SK-N-SH (cell line): ENCODE measurements around the gene SLC22A4. TPM values are rescaled to one million over a fixed set of nuclear protein-coding genes. Genes with fewer than 3 reads are reported as not detected.

Experiments used
- CTCF ChIA-PET: fragments of 300-600, 350-600 bp; formaldehyde crosslinking; extraction: SDS; loops from one replicate; lab custom pipeline; 2021; lab: Yijun Ruan, JAX
- POLR2A ChIA-PET: fragments of 350-600 bp; sonication (Branson Sonifier 250); formaldehyde crosslinking; extraction: SDS; loops from one replicate; lab custom pipeline; 2020; ENCODE audit warnings: antibody characterized with exemption, inconsistent platforms; lab: Yijun Ruan, JAX
- DNase-seq: peaks from one replicate; pipeline ENCODE4 v3.0.0; 2012
- H2AFZ ChIP-seq: fragments of 200-600 bp; sonication (generic); 2 replicates; pipeline ENCODE4 v1.8.1; 2016; ENCODE audit warnings: antibody characterized with exemption, mild to moderate bottlenecking, low read depth
- H3F3A ChIP-seq: fragments of 200-600 bp; sonication (generic); replicated peaks from 2 replicates; pipeline ENCODE3; 2016; ENCODE audit warnings: antibody characterized with exemption, mild to moderate bottlenecking; ENCODE audit not compliant: insufficient read depth
- H3K27ac ChIP-seq, 2 experiments: fragments of 200-500 bp in 1 of 2; fragments of 200-600 bp in 1 of 2; sonication (Bioruptor generic) in 1 of 2; sonication (generic), shearing (Covaris generic) in 1 of 2; 2 replicates each; pipeline versions ENCODE4 v1.5.1 to v1.6.1; 2014 to 2016; ENCODE audit warnings: low read depth in 2 of 2, inconsistent platforms in 1 of 2, low read length in 1 of 2, mild to moderate bottlenecking in 1 of 2, mixed read lengths in 1 of 2
- H3K27me3 ChIP-seq: fragments of 200-600 bp; sonication (generic), shearing (Covaris generic); 2 replicates; pipeline ENCODE4 v1.6.1; 2016; ENCODE audit warnings: mixed run types; ENCODE audit not compliant: insufficient read depth
- H3K36me3 ChIP-seq, 2 experiments: fragments of 200-500 bp in 1 of 2; fragments of 200-600 bp in 1 of 2; sonication (Bioruptor generic) in 1 of 2; sonication (generic) in 1 of 2; replicated peaks in 1 of 2; 2 replicates each; pipeline versions ENCODE3 to v1.5.1; 2014 to 2016; ENCODE audit warnings: low read length in 1 of 2, mild to moderate bottlenecking in 1 of 2; ENCODE audit not compliant: insufficient read depth in 2 of 2, control insufficient read depth in 1 of 2
- H3K4me1 ChIP-seq, 2 experiments: fragments of 200-500 bp in 1 of 2; fragments of 200-600 bp in 1 of 2; sonication (Bioruptor generic) in 1 of 2; sonication (generic), shearing (Covaris generic) in 1 of 2; 2 replicates each; pipeline versions ENCODE4 v1.5.1 to v1.6.1; 2014 to 2016; ENCODE audit warnings: low read depth in 1 of 2, low read length in 1 of 2, mixed run types in 1 of 2; ENCODE audit not compliant: insufficient read depth in 2 of 2, control insufficient read depth in 1 of 2
- H3K4me2 ChIP-seq: fragments of 200-600 bp; sonication (generic), shearing (Covaris generic); 2 replicates; pipeline ENCODE4 v1.6.1; 2017; ENCODE audit warnings: mixed run types
- H3K4me3 ChIP-seq, 2 experiments: fragments of 200-500 bp in 1 of 2; fragments of 200-600 bp in 1 of 2; sonication (Bioruptor generic) in 1 of 2; sonication (generic), shearing (Covaris generic) in 1 of 2; 2 replicates each; pipeline versions ENCODE4 v1.5.1 to v1.8.1; 2014 to 2016; ENCODE audit warnings: low read depth in 2 of 2, inconsistent platforms in 1 of 2, low read length in 1 of 2, mild to moderate bottlenecking in 1 of 2, mixed read lengths in 1 of 2, moderate library complexity in 1 of 2
- H3K79me2 ChIP-seq: fragments of 200-600 bp; sonication (generic); 2 replicates; pipeline ENCODE4 v1.8.1; 2017; ENCODE audit warnings: mild to moderate bottlenecking; ENCODE audit not compliant: insufficient read depth
- H3K9ac ChIP-seq: fragments of 200-600 bp; sonication (generic); 2 replicates; pipeline ENCODE4 v1.6.1; 2017; ENCODE audit warnings: mixed run types
- H3K9me2 ChIP-seq: fragments of 200-600 bp; sonication (generic); 2 replicates; pipeline ENCODE4 v1.6.1; 2017; ENCODE audit warnings: mixed run types
- H3K9me3 ChIP-seq: fragments of 200-600 bp; sonication (generic); 2 replicates; pipeline ENCODE4 v1.6.1; 2017; ENCODE audit warnings: mixed run types, mild to moderate bottlenecking, moderate library complexity
- H4K20me1 ChIP-seq: fragments of 200-600 bp; sonication (generic); 2 replicates; pipeline ENCODE4 v1.6.1; 2017; ENCODE audit warnings: mild to moderate bottlenecking, mixed run types; ENCODE audit not compliant: insufficient read depth
- CHD2 ChIP-seq: fragments of 150-350 bp; IDR thresholded peaks from 2 replicates; pipeline ENCODE4 v1.6.1; 2018; ENCODE audit warnings: low read length; ENCODE audit not compliant: partially characterized antibody
- FOXJ3 ChIP-seq: sonication (generic); formaldehyde crosslinking; IDR thresholded peaks from 2 replicates; pipeline ENCODE4 v1.5.1; 2020; ENCODE audit warnings: mild to moderate bottlenecking, missing genetic modification reagents
- FOXM1 ChIP-seq: IDR thresholded peaks from 2 replicates; pipeline ENCODE4 v1.4.0; 2012; ENCODE audit warnings: low read depth, mild to moderate bottlenecking
- GABPA ChIP-seq: IDR thresholded peaks from 2 replicates; pipeline ENCODE4 v1.4.0; 2012; ENCODE audit warnings: low read depth, mild to moderate bottlenecking
- NFIC ChIP-seq: IDR thresholded peaks from 2 replicates; pipeline ENCODE4 v1.4.0; 2012; ENCODE audit warnings: borderline replicate concordance
- NRF1 ChIP-seq: IDR thresholded peaks from 2 replicates; pipeline ENCODE4 v1.6.1; 2012; ENCODE audit warnings: low read depth, mild to moderate bottlenecking, low read length
- RXRA ChIP-seq: IDR thresholded peaks from 2 replicates; pipeline ENCODE4 v1.4.0; 2012; ENCODE audit warnings: low read depth, mild to moderate bottlenecking, borderline replicate concordance
- SIN3A ChIP-seq: IDR thresholded peaks from 2 replicates; pipeline ENCODE4 v1.6.1; 2012; ENCODE audit warnings: low read depth, mild to moderate bottlenecking, low read length, moderate library complexity, borderline replicate concordance
- SMC3 ChIP-seq: IDR thresholded peaks from 2 replicates; pipeline ENCODE4 v1.6.1; 2012; ENCODE audit warnings: low read depth, low read length, improper control_type of control experiment
- TAF1 ChIP-seq: IDR thresholded peaks from 2 replicates; pipeline ENCODE4 v1.6.1; 2012; ENCODE audit warnings: low read depth, mild to moderate bottlenecking, low read length, moderate library complexity, borderline replicate concordance
- TEAD4 ChIP-seq: IDR thresholded peaks from 2 replicates; pipeline ENCODE4 v1.4.0; 2012; ENCODE audit warnings: mild to moderate bottlenecking, borderline replicate concordance; ENCODE audit not compliant: insufficient read depth
- WGBS: methylation state at CpG from one replicate; pipeline ENCODE4 v1.1.6; 2017; ENCODE audit warnings: low lambda C conversion rate; 5-methylcytosine and 5-hydroxymethylcytosine counted together
- polyA plus RNA-seq, 3 experiments: library from polyadenylated mRNA; depleted of rRNA; stranded (reverse); fragments of >200 nt; gene quantifications; 2 replicates each; pipeline ENCODE4 v1.2.3, GENCODE V29; 2012
- TF ChIP-seq, protein P1 (sequence below): fragments of 200-600 bp; sonication (generic); IDR thresholded peaks from 2 replicates; pipeline ENCODE4 v1.6.1; 2017; ENCODE audit warnings: antibody characterized with exemption, mild to moderate bottlenecking, moderate library complexity
- TF ChIP-seq, protein P2 (sequence below): IDR thresholded peaks from 2 replicates; pipeline ENCODE4; 2012
- TF ChIP-seq, protein P3 (sequence below): IDR thresholded peaks from 2 replicates; pipeline ENCODE4 v1.4.0; 2012; ENCODE audit warnings: low read depth, borderline replicate concordance
- TF ChIP-seq, protein P4 (sequence below): IDR thresholded peaks from 2 replicates; pipeline ENCODE4 v1.4.0; 2012; ENCODE audit warnings: low read depth

Gene SLC22A4
- polyA plus RNA-seq, 1 of the 3 experiments (the other 2 are of a cell fraction): 3.3 TPM

DNA sequence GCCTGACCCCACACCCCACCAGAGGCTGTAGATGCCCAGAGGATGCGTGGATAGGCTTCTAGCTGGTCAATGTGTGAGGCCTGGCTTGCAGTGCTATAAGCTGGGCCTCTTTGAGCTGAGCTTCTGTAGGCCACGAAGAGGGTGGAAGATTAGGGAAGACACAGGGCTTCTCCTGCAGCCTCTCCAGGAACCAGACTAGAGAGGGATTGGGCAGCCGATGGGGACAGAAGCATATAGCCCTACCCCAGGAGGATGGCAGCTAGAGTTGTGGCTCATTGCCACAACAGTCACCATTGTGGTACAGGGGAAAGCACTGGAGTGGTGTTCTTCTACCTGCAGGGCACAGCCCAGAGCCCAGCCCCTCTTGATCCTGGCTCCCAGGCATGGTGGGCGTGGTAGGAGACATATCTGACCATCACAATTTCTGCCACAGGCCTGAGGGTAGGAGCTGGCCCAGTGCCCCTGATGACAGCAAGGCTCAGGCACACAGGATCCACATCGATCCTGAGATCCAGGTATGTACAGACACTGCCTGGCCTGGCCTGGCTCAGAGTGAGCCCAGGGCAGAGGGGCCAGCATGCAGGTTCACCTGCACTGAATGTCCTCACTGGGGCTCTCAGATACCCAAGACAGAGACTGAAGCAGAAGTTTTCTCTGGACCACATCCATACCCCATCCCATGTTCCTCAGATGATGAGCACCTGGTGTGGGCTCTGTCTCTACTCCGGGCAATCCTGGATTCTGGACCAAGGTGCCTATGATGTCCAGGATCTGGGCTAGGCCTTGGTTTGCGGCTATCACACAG lies 28.0 kb upstream of the SLC22A4 start:
- POLR2A ChIA-PET: interaction anchor here (1.3 kb wide), 1 partner anchor 27 kb away, joined by 5 read pairs; the partner anchor contains the start of gene SLC22A4
- Histone ChIP-seq H3K36me3 (peaks cover 0 to 30% of the 10 kb centered on the region in 2 experiments), H3K4me1 (peaks cover 47 to 83% of the 10 kb centered on the region in 2 experiments), H3K79me2 (peaks cover 6% of the 10 kb centered on the region), H3K9ac (peak overlapping the region; percentile 58), H3K9me2 (no peaks in the 10 kb centered on the region), H3K9me3 (no peaks in the 10 kb centered on the region), H2AFZ (no peak overlapping the region), H3K27me3 (no peaks in the 10 kb centered on the region), H3F3A (peaks cover 15% of the 10 kb centered on the region), H3K27ac (peak overlapping the region; percentile 71 to 92), H4K20me1 (no peaks in the 10 kb centered on the region), H3K4me2 (peak overlapping the region; percentile 52; the same call in 1 of the 2 replicates), H3K4me3 (no peak overlapping the region)
- 79% methylated on average over 4 of the region's 7 CpGs for WGBS
- CTCF ChIA-PET: interaction anchor here (0.6 to 3.3 kb wide), 3 partner anchors 27 to 41 kb away, joined by 3 to 16 read pairs (median 4); no protein-coding TSS in a partner anchor
- TF ChIP-seq FOXJ3 (CRISPR knock-in tag) (no peak), TEAD4 (no peak; the same call in 1 of the 2 replicates), FOXM1 (no peak), RXRA (no peak)
- TF ChIP-seq, protein P1, sequence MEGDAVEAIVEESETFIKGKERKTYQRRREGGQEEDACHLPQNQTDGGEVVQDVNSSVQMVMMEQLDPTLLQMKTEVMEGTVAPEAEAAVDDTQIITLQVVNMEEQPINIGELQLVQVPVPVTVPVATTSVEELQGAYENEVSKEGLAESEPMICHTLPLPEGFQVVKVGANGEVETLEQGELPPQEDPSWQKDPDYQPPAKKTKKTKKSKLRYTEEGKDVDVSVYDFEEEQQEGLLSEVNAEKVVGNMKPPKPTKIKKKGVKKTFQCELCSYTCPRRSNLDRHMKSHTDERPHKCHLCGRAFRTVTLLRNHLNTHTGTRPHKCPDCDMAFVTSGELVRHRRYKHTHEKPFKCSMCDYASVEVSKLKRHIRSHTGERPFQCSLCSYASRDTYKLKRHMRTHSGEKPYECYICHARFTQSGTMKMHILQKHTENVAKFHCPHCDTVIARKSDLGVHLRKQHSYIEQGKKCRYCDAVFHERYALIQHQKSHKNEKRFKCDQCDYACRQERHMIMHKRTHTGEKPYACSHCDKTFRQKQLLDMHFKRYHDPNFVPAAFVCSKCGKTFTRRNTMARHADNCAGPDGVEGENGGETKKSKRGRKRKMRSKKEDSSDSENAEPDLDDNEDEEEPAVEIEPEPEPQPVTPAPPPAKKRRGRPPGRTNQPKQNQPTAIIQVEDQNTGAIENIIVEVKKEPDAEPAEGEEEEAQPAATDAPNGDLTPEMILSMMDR: no peak
- TF ChIP-seq, protein P2, sequence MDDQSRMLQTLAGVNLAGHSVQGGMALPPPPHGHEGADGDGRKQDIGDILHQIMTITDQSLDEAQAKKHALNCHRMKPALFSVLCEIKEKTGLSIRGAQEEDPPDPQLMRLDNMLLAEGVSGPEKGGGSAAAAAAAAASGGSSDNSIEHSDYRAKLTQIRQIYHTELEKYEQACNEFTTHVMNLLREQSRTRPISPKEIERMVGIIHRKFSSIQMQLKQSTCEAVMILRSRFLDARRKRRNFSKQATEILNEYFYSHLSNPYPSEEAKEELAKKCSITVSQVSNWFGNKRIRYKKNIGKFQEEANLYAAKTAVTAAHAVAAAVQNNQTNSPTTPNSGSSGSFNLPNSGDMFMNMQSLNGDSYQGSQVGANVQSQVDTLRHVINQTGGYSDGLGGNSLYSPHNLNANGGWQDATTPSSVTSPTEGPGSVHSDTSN: no peak
- DNase-seq: no peak

DNA sequence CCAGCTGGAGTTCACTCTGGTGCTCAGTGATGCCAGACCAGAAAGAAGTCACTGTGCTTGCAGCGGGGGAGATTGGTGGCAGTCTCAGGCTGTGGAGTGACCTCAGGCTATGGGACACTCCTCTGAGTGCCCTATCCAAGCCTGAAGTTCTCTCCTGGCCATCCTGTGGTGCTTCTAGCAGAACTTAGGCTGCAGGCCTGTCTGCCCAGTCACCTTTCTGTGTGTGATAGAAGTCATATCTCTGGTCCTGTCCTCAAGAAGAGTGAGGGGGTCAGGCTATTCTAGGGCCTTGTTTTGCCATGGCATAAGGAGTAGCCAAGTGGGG lies 27.4 kb upstream of the SLC22A4 start:
- Histone ChIP-seq H3K36me3 (peaks cover 0 to 32% of the 10 kb centered on the region in 2 experiments), H3K4me3 (no peak overlapping the region), H3K27ac (peak overlapping the region in 1 of 2 experiments; percentile 16; a peak in 1 of 4 replicates), H3K9me3 (no peaks in the 10 kb centered on the region), H3K4me2 (no peak overlapping the region), H2AFZ (no peak overlapping the region), H3K79me2 (peaks cover 2% of the 10 kb centered on the region; the same call in 1 of the 2 replicates), H3K27me3 (no peaks in the 10 kb centered on the region), H3K9ac (no peak overlapping the region; the same call in 1 of the 2 replicates), H3K9me2 (no peaks in the 10 kb centered on the region), H3K4me1 (peaks cover 42 to 77% of the 10 kb centered on the region in 2 experiments), H4K20me1 (no peaks in the 10 kb centered on the region), H3F3A (peaks cover 15% of the 10 kb centered on the region)
- ChIA-PET CTCF (interaction anchor here (3.3 kb wide), 1 partner anchor 29 kb away, joined by 16 read pairs; no protein-coding TSS in a partner anchor), POLR2A (interaction anchor here (1.3 kb wide), 1 partner anchor 27 kb away, joined by 5 read pairs; the partner anchor contains the start of gene SLC22A4)
- 100% methylated on average over 1 of the region's 1 CpG for WGBS
- no peak for DNase-seq
- TF ChIP-seq, protein P3, sequence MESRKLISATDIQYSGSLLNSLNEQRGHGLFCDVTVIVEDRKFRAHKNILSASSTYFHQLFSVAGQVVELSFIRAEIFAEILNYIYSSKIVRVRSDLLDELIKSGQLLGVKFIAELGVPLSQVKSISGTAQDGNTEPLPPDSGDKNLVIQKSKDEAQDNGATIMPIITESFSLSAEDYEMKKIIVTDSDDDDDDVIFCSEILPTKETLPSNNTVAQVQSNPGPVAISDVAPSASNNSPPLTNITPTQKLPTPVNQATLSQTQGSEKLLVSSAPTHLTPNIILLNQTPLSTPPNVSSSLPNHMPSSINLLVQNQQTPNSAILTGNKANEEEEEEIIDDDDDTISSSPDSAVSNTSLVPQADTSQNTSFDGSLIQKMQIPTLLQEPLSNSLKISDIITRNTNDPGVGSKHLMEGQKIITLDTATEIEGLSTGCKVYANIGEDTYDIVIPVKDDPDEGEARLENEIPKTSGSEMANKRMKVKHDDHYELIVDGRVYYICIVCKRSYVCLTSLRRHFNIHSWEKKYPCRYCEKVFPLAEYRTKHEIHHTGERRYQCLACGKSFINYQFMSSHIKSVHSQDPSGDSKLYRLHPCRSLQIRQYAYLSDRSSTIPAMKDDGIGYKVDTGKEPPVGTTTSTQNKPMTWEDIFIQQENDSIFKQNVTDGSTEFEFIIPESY: no peak
- TF ChIP-seq, protein P1: no peak
- no peak for TF ChIP-seq SIN3A
- TF ChIP-seq, protein P4, sequence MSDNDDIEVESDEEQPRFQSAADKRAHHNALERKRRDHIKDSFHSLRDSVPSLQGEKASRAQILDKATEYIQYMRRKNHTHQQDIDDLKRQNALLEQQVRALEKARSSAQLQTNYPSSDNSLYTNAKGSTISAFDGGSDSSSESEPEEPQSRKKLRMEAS: no peak
- TF ChIP-seq NFIC: no peak
- no peak for TF ChIP-seq CHD2
- TF ChIP-seq SMC3: no peak
- TF ChIP-seq, protein P2: no peak
- TF ChIP-seq RXRA: no peak
- TF ChIP-seq GABPA: no peak
- TF ChIP-seq TAF1: no peak
- TF ChIP-seq NRF1: no peak
